Natural killer cell (primary cell): ENCODE measurements around the gene ATP7B. TPM values are rescaled to one million over a fixed set of nuclear protein-coding genes. Genes with fewer than 3 reads are reported as not detected.

ENCODE experiments used
- ATAC-seq, 3 donors: fragments of 150-1000 bp in 2 of 3; fragments of 200-7000 bp in 1 of 3; cut with Tn5 transposase; 1 replicate in 1 of 3; 2 replicates in 2 of 3; pipeline ENCODE4 v1.10.0; 2021; ENCODE audit warnings: mild to moderate bottlenecking in 2 of 3, moderate library complexity in 2 of 3
- DNase-seq, 2 donors: peaks; one replicate each; pipeline versions ENCODE4 v3.0.0 to v3.0.0-alpha.2; 2013 to 2021; ENCODE audit warnings: mixed read lengths in 1 of 2
- H3K27ac ChIP-seq: one replicate; pipeline ENCODE4 v1.5.1; 2013; ENCODE audit warnings: mild to moderate bottlenecking, low read length
- H3K27me3 ChIP-seq: one replicate; pipeline ENCODE4 v1.6.1; 2013; ENCODE audit warnings: low read length; ENCODE audit not compliant: control insufficient read depth, insufficient read depth
- H3K36me3 ChIP-seq: one replicate; pipeline ENCODE4 v1.6.1; 2013; ENCODE audit warnings: low read length; ENCODE audit not compliant: control insufficient read depth, insufficient read depth
- H3K4me1 ChIP-seq: one replicate; pipeline ENCODE4 v1.6.1; 2013; ENCODE audit warnings: low read length; ENCODE audit not compliant: control insufficient read depth, insufficient read depth
- H3K4me3 ChIP-seq: one replicate; pipeline ENCODE4 v1.5.1; 2013; ENCODE audit warnings: low read length
- H3K9me3 ChIP-seq: one replicate; pipeline ENCODE4 v1.6.1; 2013; ENCODE audit warnings: low read length; ENCODE audit not compliant: control insufficient read depth, insufficient read depth
- H3K27ac Mint-ChIP-seq, 2 donors: one replicate each; pipeline ENCODE4 v1.8.0; 2022; ENCODE audit warnings: mild to moderate bottlenecking in 2 of 2, mixed read lengths in 2 of 2, moderate library complexity in 1 of 2
- H3K27me3 Mint-ChIP-seq, 2 donors: one replicate each; pipeline ENCODE4 v1.8.0; 2022; ENCODE audit warnings: low read depth in 2 of 2, mixed read lengths in 2 of 2
- H3K36me3 Mint-ChIP-seq: one replicate; pipeline ENCODE4 v1.8.0; 2022; ENCODE audit warnings: mixed read lengths
- H3K4me1 Mint-ChIP-seq, 2 donors: one replicate each; pipeline ENCODE4 v1.8.0; 2022; ENCODE audit warnings: mixed read lengths in 2 of 2
- H3K4me3 Mint-ChIP-seq: one replicate; pipeline ENCODE4 v1.8.0; 2022; ENCODE audit warnings: mild to moderate bottlenecking, moderate library complexity, mixed read lengths
- H3K9me3 Mint-ChIP-seq, 2 donors: one replicate each; pipeline ENCODE4 v1.8.0; 2022; ENCODE audit warnings: mixed read lengths in 2 of 2
- whole genome bisulfite sequencing: methylation state at CpG from one replicate; pipeline ENCODE4 v1.1.7; 2013; ENCODE audit warnings: missing lambda C conversion rate; ENCODE audit not compliant: insufficient coverage; 5-methylcytosine and 5-hydroxymethylcytosine counted together
- intact Hi-C: fragments of 100-400 bp; cut with micrococcal nuclease; formaldehyde crosslinking; loops from one replicate; pipeline ENCODE4 v1.14.2; 2022
- total RNA-seq, 4 donors: library from RNA; stranded (reverse); fragments of 120-200 nt in 1 of 4; gene quantifications; one replicate each; pipeline versions ENCODE4 v1.2.3 to v1.2.4, GENCODE V29; 2013 to 2022
- TF ChIP-seq, protein P1 (sequence below): fragments of 200-600 bp; IDR thresholded peaks from one replicate; pipeline ENCODE4 v1.8.0; 2022; ENCODE audit warnings: antibody characterized with exemption

ATP7B gene
- total RNA-seq, 3 donors from 2014 or later (not counting 1 experiment from before 2014, with no cell fraction given): 0.45 to 0.64 (median 0.58) TPM

DNA sequence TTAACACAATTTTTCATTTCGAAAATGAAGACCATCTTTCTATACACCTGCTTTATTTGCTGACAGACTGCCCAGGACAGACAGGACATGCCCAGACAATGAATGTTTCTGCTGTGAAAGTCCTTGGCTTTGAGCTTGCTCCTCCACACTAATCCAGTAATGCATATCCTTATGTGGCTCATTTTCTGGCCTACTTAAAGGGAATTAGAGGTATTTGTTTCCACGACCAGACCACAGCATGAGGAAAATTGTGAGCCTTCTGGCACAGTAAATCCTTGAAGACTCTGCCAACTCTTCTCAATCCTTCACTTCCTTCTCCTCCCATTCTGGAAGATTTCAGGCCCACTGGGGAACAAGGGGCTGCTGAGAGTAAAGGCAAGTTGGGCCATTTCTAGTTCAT lies 123.8 kb downstream of the ATP7B start:
- intact Hi-C loops: no loop called here
- 75% methylated on average over 2 of the region's 2 CpGs for WGBS

DNA sequence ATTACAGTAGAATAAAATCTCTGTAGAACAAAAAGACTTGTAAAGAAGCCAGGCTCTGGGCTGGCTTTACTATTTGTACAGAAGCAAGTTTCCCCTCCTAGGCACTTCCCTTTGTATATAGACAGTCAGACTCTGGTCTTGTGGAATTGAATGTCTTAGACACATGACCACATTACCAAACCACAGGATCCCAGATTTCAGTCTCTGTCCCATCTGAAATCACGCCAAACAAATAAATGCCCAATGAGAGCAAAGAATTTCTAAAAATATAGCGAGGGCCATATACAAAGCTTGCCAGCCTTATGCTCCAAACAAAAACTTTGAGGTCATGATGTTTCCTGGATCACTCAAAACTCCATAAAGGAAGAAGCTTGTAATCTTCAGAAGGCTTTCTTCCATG lies 125.6 kb downstream of the ATP7B start:
- Histone ChIP-seq H3K9me3 (no peaks in the 10 kb centered on the region), H3K36me3 (no peaks in the 10 kb centered on the region), H3K4me1 (no peaks in the 10 kb centered on the region), H3K27me3 (no peaks in the 10 kb centered on the region), H3K27ac (no peak overlapping the region), H3K4me3 (no peak overlapping the region)
- Mint-ChIP-seq H3K27me3 (peaks cover 5 to 19% of the 10 kb centered on the region in 2 donors), H3K9me3 (peaks cover 0 to 3% of the 10 kb centered on the region in 2 donors), H3K36me3 (no peaks in the 10 kb centered on the region), H3K27ac (no peak overlapping the region), H3K4me1 (no peaks in the 10 kb centered on the region), H3K4me3 (no peak overlapping the region)
- no peak for DNase-seq
- TF ChIP-seq, protein P1, sequence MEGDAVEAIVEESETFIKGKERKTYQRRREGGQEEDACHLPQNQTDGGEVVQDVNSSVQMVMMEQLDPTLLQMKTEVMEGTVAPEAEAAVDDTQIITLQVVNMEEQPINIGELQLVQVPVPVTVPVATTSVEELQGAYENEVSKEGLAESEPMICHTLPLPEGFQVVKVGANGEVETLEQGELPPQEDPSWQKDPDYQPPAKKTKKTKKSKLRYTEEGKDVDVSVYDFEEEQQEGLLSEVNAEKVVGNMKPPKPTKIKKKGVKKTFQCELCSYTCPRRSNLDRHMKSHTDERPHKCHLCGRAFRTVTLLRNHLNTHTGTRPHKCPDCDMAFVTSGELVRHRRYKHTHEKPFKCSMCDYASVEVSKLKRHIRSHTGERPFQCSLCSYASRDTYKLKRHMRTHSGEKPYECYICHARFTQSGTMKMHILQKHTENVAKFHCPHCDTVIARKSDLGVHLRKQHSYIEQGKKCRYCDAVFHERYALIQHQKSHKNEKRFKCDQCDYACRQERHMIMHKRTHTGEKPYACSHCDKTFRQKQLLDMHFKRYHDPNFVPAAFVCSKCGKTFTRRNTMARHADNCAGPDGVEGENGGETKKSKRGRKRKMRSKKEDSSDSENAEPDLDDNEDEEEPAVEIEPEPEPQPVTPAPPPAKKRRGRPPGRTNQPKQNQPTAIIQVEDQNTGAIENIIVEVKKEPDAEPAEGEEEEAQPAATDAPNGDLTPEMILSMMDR: no peak
- no peak for ATAC-seq
- intact Hi-C loops: no loop called here
- 85% methylated on average over 2 of the region's 2 CpGs for WGBS

More for the DNA sequence above, 123.8 kb downstream of the ATP7B start:
- H3K9me3 ChIP-seq: no peaks in the 10 kb centered on the region
- Mint-ChIP-seq H3K9me3 (no peaks in the 10 kb centered on the region), H3K36me3 (no peaks in the 10 kb centered on the region), H3K4me1 (no peaks in the 10 kb centered on the region), H3K4me3 (no peak overlapping the region), H3K27me3 (peaks cover 7 to 22% of the 10 kb centered on the region in 2 donors), H3K27ac (no peak overlapping the region)
- DNase-seq: no peak
- no peaks in the 10 kb centered on the region for H3K4me1 ChIP-seq
- TF ChIP-seq, protein P1: no peak
- H3K27ac ChIP-seq: no peak overlapping the region
- no peaks in the 10 kb centered on the region for H3K36me3 ChIP-seq
- no peaks in the 10 kb centered on the region for H3K27me3 ChIP-seq
- no peak for ATAC-seq
- no peak overlapping the region for H3K4me3 ChIP-seq

DNA sequence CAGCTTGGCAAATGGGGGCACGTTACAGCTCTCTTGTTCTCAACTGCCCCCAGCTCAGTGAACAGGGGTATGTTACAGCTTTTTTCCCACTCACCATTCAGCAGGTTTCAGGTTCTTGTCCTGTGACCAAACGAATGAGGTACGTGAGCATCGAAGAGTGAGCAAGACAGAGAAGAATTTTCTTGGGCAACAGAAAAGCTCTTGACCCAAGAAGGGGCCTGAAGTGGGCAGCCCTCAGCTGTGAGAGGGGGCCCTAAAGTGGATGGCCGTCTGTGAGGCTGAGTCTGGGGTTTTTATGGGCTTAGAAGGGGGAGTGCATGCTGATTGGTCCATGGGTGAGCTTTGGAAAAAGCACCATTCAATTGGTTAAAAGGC lies 128.0 kb downstream of the ATP7B start:
- intact Hi-C loops: no loop called here

More for the DNA sequence above, 128.0 kb downstream of the ATP7B start:
- Histone ChIP-seq H3K27ac (no peak overlapping the region), H3K27me3 (no peaks in the 10 kb centered on the region), H3K9me3 (no peaks in the 10 kb centered on the region), H3K4me1 (no peaks in the 10 kb centered on the region), H3K4me3 (no peak overlapping the region), H3K36me3 (no peaks in the 10 kb centered on the region)
- 73% methylated on average over 5 of the region's 5 CpGs for WGBS
- DNase-seq: no peak
- H3K4me1 Mint-ChIP-seq: no peaks in the 10 kb centered on the region
- no peak for ATAC-seq
- H3K4me3 Mint-ChIP-seq: no peak overlapping the region
- no peaks in the 10 kb centered on the region for H3K36me3 Mint-ChIP-seq
- H3K9me3 Mint-ChIP-seq: peaks cover 0 to 3% of the 10 kb centered on the region in 2 donors
- peaks cover 5 to 12% of the 10 kb centered on the region in 2 donors for H3K27me3 Mint-ChIP-seq
- no peak overlapping the region for H3K27ac Mint-ChIP-seq
- TF ChIP-seq, protein P1: no peak

Other genes starting within 250 kb of the ATP7B start
- gene DHRS12, start 207.3 kb downstream of the ATP7B start, total RNA-seq: 10 to 100 TPM in 2 of 3 donors, 1 to 10 TPM in 1; 7.0 to 11.7 (median 10.4) TPM
- gene TMEM272, start 166.3 kb downstream of the ATP7B start, total RNA-seq: under 1 TPM in 1 of 3 donors, not detected in 2; 0.08 TPM
- gene CCDC70, start 149.5 kb downstream of the ATP7B start, total RNA-seq: not detected
- 10 to 100 TPM; 30.8 to 35.8 (median 35.2) TPM for gene ALG11, start 948 bp upstream of the ATP7B start, total RNA-seq
- 1 to 10 TPM; 6.2 to 9.8 (median 7.0) TPM for gene UTP14C, start 13.2 kb upstream of the ATP7B start, total RNA-seq
- under 1 TPM in 1 of 3 donors, not detected in 2; 0.13 TPM for gene NEK5, start 117.6 kb upstream of the ATP7B start, total RNA-seq
- 10 to 100 TPM in 1 of 3 donors, 1 to 10 TPM in 2; 7.5 to 15.2 (median 8.8) TPM for gene NEK3, start 148.1 kb upstream of the ATP7B start, total RNA-seq